Kidney epithelial cell (primary cell): ENCODE data around the gene RNF111. TPM values are rescaled to one million over a fixed set of nuclear protein-coding genes. Genes with fewer than 3 reads are reported as not detected.

Experiments
- DNase-seq: peaks from one replicate; pipeline ENCODE4 v3.0.0-alpha.2; 2010; ENCODE audit warnings: low read depth
- H3K27me3 ChIP-seq: 2 replicates; pipeline ENCODE4 v1.6.0; 2011; ENCODE audit warnings: low read length; ENCODE audit not compliant: control insufficient read depth, insufficient read depth
- H3K36me3 ChIP-seq: 2 replicates; pipeline ENCODE4 v1.5.1; 2011; ENCODE audit warnings: low read length; ENCODE audit not compliant: control insufficient read depth, insufficient read depth
- H3K4me3 ChIP-seq: 2 replicates; pipeline ENCODE4 v1.5.1; 2011; ENCODE audit warnings: low read depth, mild to moderate bottlenecking, control low read depth, low read length
- CTCF ChIP-seq: IDR thresholded peaks from 2 replicates; pipeline ENCODE4 v1.5.1; 2011; ENCODE audit warnings: mild to moderate bottlenecking, moderate library complexity, low read length, control low read depth, inconsistent platforms; ENCODE audit not compliant: insufficient read depth, poor library complexity, severe bottlenecking
- total RNA-seq: library from RNA; depleted of rRNA; stranded (reverse); fragments of >200 nt; gene quantifications from 2 replicates; pipeline ENCODE4 v1.2.3, GENCODE V29; 2015

The RNF111 gene
- total RNA-seq: 15.3 and 18.0 TPM in 2 replicates

DNA sequence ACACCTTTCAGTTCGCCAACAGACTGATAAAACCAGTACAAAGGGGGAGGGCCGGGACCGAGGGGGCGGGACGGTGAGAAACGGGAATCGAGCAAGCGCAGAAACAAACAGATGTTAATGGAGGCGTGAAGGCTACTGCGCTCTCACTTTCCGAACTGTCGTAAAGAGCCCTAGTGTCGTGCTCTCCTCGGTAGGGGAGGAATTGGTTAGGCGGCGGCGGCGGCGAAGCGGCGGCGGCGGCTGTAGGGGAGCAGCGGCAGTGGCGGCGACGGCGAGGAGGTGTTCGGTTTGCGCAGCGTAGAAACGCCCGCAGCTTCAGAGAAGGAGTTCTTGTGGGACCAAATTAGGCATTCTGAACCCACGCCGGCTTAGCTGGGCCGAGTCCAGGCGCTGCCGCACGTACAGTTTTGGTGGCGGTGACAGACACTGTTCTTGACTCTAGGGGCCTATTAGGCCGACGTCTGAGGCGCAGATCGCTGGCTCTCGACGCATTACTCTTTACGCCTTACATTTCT is at the start of gene RNF111:
Gene RNF111 (plus strand): TSS at position 173 of the 515 bp plus-strand sequence. CDS start 43,160 bp downstream, outside the sequence.
- Histone ChIP-seq H3K36me3 (no peaks in the 10 kb centered on the region), H3K27me3 (no peaks in the 10 kb centered on the region), H3K4me3 (peak within 1 kb of the TSS; percentile 92)
- peak; percentile 95 for DNase-seq
- TF ChIP-seq CTCF: no peak

DNA sequence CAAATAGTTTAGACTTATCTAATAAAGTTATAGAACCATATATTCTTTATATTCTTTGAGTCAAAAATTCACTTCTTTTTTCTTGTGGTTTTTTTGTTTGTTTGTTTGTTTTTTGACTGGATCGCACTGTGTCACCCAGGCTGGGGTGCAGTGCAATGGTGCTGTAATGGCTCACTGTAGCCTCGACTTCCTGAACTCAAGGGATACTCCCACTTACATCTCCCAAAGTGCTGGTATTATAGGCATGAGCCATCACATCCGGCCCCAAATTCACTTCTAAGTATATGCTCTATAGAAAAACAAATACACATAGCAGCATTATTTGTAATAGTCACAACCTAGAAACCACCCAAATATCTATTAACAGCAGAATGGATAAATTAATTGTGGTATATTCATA is 40.3 kb upstream of the RNF111 start:
- no peaks in the 10 kb centered on the region for H3K27me3 ChIP-seq
- no peak for DNase-seq
- H3K36me3 ChIP-seq: no peaks in the 10 kb centered on the region
- H3K4me3 ChIP-seq: no peak overlapping the region
- no peak for TF ChIP-seq CTCF

DNA sequence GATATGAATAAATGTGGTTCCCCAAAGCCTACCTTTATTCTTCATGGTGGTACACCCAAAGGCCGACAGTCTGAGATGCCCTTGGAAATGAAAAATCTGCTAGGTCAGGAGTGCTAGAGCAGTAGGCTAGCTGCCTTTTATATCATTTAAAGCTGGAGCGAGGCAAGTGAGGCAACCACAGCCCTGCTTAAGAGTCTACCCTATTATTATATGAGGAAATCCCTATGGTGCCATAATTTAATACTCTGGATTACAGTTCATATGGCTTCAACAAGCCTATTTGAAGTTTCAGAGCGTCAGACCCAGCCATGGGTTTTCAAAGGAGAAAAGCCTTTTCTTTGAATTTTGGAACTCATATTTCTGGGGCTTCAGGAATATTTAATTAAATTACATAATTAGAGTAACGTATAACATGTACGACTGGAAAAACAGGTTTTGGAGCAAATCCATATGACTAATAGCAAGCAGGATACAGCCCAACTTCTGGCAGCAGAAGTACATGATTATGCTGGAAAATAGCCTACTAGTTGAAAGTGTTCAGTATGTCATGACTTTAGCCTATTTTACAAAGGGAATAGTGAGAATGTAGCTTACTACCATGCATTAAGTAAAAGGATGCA is 36.0 kb upstream of the RNF111 start:
- no peak overlapping the region for H3K4me3 ChIP-seq

GRCh38 chr15:58952751-58953150 is 34.7 kb upstream of the RNF111 start:
- no peaks in the 10 kb centered on the region for H3K36me3 ChIP-seq
- no peak overlapping the region for H3K4me3 ChIP-seq
- DNase-seq: no peak
- no peak for TF ChIP-seq CTCF
- no peaks in the 10 kb centered on the region for H3K27me3 ChIP-seq

More for the DNA sequence above, 36.0 kb upstream of the RNF111 start:
- TF ChIP-seq CTCF: no peak
- no peaks in the 10 kb centered on the region for H3K27me3 ChIP-seq
- no peaks in the 10 kb centered on the region for H3K36me3 ChIP-seq
- DNase-seq: no peak

- H3K36me3 ChIP-seq: no peaks in the 10 kb centered on the region
- H3K4me3 ChIP-seq: no peak overlapping the region
- no peak for DNase-seq
- H3K27me3 ChIP-seq: no peaks in the 10 kb centered on the region
- peak; percentile 77 for TF ChIP-seq CTCF
Observed at GRCh38 chr15:58957101-58957973, 30.1 kb upstream of the RNF111 start.
